Keratinocyte (primary cell): ENCODE results near the gene CCL13. TPM values are rescaled to one million over a fixed set of nuclear protein-coding genes. Genes with fewer than 3 reads are reported as not detected.

Source experiments
- DNase-seq: peaks from one replicate; pipeline ENCODE4 v3.0.0-alpha.2; 2011; ENCODE audit warnings: low read depth, missing footprints, low spot score
- FAIRE-seq: peaks from 2 replicates; lab custom pipeline; 2011; peaks lifted over from hg19 to GRCh38; lab: Jason Lieb, UNC
- H2AFZ ChIP-seq: 2 replicates; pipeline ENCODE4 v1.6.0; 2012; ENCODE audit warnings: low read length, control low read depth, inconsistent platforms; ENCODE audit not compliant: control insufficient read depth
- H3K27ac ChIP-seq: 2 replicates; pipeline ENCODE4 v1.5.1; 2011; ENCODE audit warnings: low read length; ENCODE audit not compliant: control insufficient read depth, insufficient read depth
- H3K27me3 ChIP-seq: 3 replicates; pipeline ENCODE4 v1.6.0; 2011; ENCODE audit warnings: low read length; ENCODE audit not compliant: control insufficient read depth, insufficient read depth; ENCODE audit errors: extremely low read depth
- H3K36me3 ChIP-seq, 2 experiments: 2 replicates in 1 of 2; 3 replicates in 1 of 2; pipeline ENCODE4 v1.5.1; 2011; ENCODE audit warnings: low read length in 2 of 2, mild to moderate bottlenecking in 1 of 2; ENCODE audit not compliant: control insufficient read depth in 2 of 2, insufficient read depth in 2 of 2; ENCODE audit errors: extremely low read depth in 1 of 2
- H3K4me1 ChIP-seq: 3 replicates; pipeline ENCODE4 v1.5.1; 2011; ENCODE audit warnings: low read length; ENCODE audit not compliant: control insufficient read depth, insufficient read depth; ENCODE audit errors: extremely low read depth
- H3K4me2 ChIP-seq: 3 replicates; pipeline ENCODE4 v1.6.0; 2011; ENCODE audit warnings: low read depth, low read length; ENCODE audit not compliant: control insufficient read depth, insufficient read depth; ENCODE audit errors: extremely low read depth
- H3K4me3 ChIP-seq, 3 experiments: fragments of 200-600 bp in 1 of 3; sonication (generic) in 1 of 3; 2 replicates in 2 of 3; 3 replicates in 1 of 3; pipeline ENCODE4 v1.5.1; 2011 to 2016; ENCODE audit warnings: low read length in 3 of 3, mild to moderate bottlenecking in 3 of 3, control low read depth in 2 of 3, inconsistent platforms in 1 of 3, low read depth in 1 of 3, mixed read lengths in 1 of 3, mixed run types in 1 of 3, moderate library complexity in 1 of 3; ENCODE audit not compliant: control insufficient read depth in 2 of 3, insufficient read depth in 2 of 3; ENCODE audit errors: extremely low read depth in 1 of 3
- H3K79me2 ChIP-seq: 2 replicates; pipeline ENCODE4 v1.6.0; 2012; ENCODE audit warnings: low read length; ENCODE audit not compliant: control insufficient read depth, insufficient read depth
- H3K9ac ChIP-seq: 3 replicates; pipeline ENCODE4 v1.6.0; 2011; ENCODE audit warnings: low read length; ENCODE audit not compliant: control insufficient read depth, insufficient read depth; ENCODE audit errors: extremely low read depth
- H3K9me1 ChIP-seq: 3 replicates; pipeline ENCODE4 v1.6.0; 2011; ENCODE audit warnings: low read length; ENCODE audit not compliant: control insufficient read depth, insufficient read depth; ENCODE audit errors: extremely low read depth
- H3K9me3 ChIP-seq: 2 replicates; pipeline ENCODE4 v1.5.1; 2012; ENCODE audit warnings: low read depth, low read length; ENCODE audit not compliant: control insufficient read depth
- H4K20me1 ChIP-seq: 3 replicates; pipeline ENCODE4 v1.6.0; 2011; ENCODE audit warnings: low read length; ENCODE audit not compliant: control insufficient read depth, insufficient read depth; ENCODE audit errors: extremely low read depth
- CTCF ChIP-seq, 3 experiments: IDR thresholded peaks in 1 of 3; conservative IDR thresholded peaks in 1 of 3; optimal IDR thresholded peaks in 1 of 3; 2 replicates in 2 of 3; 3 replicates in 1 of 3; pipeline versions ENCODE3 to v1.5.1; 2011; ENCODE audit warnings: low read length in 3 of 3, mild to moderate bottlenecking in 3 of 3, moderate library complexity in 2 of 3, control low read depth in 1 of 3, inconsistent platforms in 1 of 3; ENCODE audit not compliant: insufficient read depth in 2 of 3; ENCODE audit errors: extremely low read depth in 1 of 3
- EZH2 ChIP-seq: IDR thresholded peaks from one replicate; pipeline ENCODE4 v1.6.1; 2012; ENCODE audit warnings: inconsistent platforms, mild to moderate bottlenecking, low read length, moderate library complexity
- dilution Hi-C: fragments of 300-500 bp; cut with MboI; formaldehyde crosslinking; loops from one replicate; pipeline ENCODE4 v1.7.0; 2020; ENCODE audit warnings: low sequenced_read_pairs; ENCODE audit not compliant: extremely low pct_ligation_motif_present
- polyA plus RNA-seq, 5 experiments: library from polyadenylated mRNA; depleted of rRNA in 3 of 5; stranded (reverse) in 3 of 5; stranded (forward) in 1 of 5; unstranded in 1 of 5; fragments of >200 nt; gene quantifications; 1 replicate in 1 of 5; 2 replicates in 3 of 5; 3 replicates in 1 of 5; pipeline versions ENCODE4 v1.2.1 to v1.2.3, GENCODE V29; 2011 to 2012; ENCODE audit warnings: missing spikeins in 2 of 5, low read depth in 1 of 5, low replicate concordance in 1 of 5

Gene CCL13
- polyA plus RNA-seq, 1 donor (not counting 4 experiments of a cell fraction or from before 2014, with no cell fraction given), result not detected

GRCh38 chr17:34365340-34365739 is 9.1 kb downstream of the CCL13 start:
- Histone ChIP-seq H3K27me3 (no peaks in the 10 kb centered on the region), H3K4me1 (no peaks in the 10 kb centered on the region), H3K4me2 (no peak overlapping the region), H3K9me3 (no peaks in the 10 kb centered on the region), H4K20me1 (no peaks in the 10 kb centered on the region), H3K9me1 (no peaks in the 10 kb centered on the region), H2AFZ (no peak overlapping the region), H3K79me2 (no peaks in the 10 kb centered on the region), H3K27ac (no peak overlapping the region), H3K9ac (no peak overlapping the region), H3K4me3 (no peak overlapping the region), H3K36me3 (no peaks in the 10 kb centered on the region)
- no peak for TF ChIP-seq EZH2
- TF ChIP-seq CTCF (optimal IDR thresholded peaks at IDR 0.05 in 1 of 3, IDR thresholded peaks at IDR 0.05 in 1 of 3, conservative IDR thresholded peaks at IDR 0.05 in 1 of 3; ENCODE audit: extremely low read depth in 1 of 3, insufficient read depth in 2 of 3, low read length in 3 of 3), result no peak
- FAIRE-seq, result no peak
- DNase-seq, result no peak
- dilution Hi-C loops, result loop anchor here (25.0 kb wide), 1 partner anchor 153 kb away; no protein-coding TSS in a partner anchor

GRCh38 chr17:34366010-34366409 is 9.7 kb downstream of the CCL13 start:
- Histone ChIP-seq H2AFZ (no peak overlapping the region), H4K20me1 (no peaks in the 10 kb centered on the region), H3K9me1 (no peaks in the 10 kb centered on the region), H3K27me3 (no peaks in the 10 kb centered on the region), H3K4me1 (no peaks in the 10 kb centered on the region), H3K27ac (no peak overlapping the region), H3K9ac (no peak overlapping the region), H3K9me3 (no peaks in the 10 kb centered on the region), H3K4me2 (no peak overlapping the region), H3K36me3 (no peaks in the 10 kb centered on the region), H3K79me2 (no peaks in the 10 kb centered on the region), H3K4me3 (no peak overlapping the region)
- dilution Hi-C loops, result loop anchor here (25.0 kb wide), 1 partner anchor 154 kb away; no protein-coding TSS in a partner anchor
- FAIRE-seq (no peak), DNase-seq (no peak)
- TF ChIP-seq EZH2, result no peak
- TF ChIP-seq CTCF (optimal IDR thresholded peaks at IDR 0.05 in 1 of 3, IDR thresholded peaks at IDR 0.05 in 1 of 3, conservative IDR thresholded peaks at IDR 0.05 in 1 of 3; ENCODE audit: extremely low read depth in 1 of 3, insufficient read depth in 2 of 3, low read length in 3 of 3), result no peak
